Measurements from ENCODE around the gene KLHDC10.
A peak's percentile ranks its signal among the peaks of the same experiment; 100 is the strongest.
"Not testable (repeated sequence)": the region's sequence is repeated elsewhere in the genome, so short reads cannot be mapped to it uniquely, and the experiment has no call there.

The KLHDC10 gene

GRCh38 chr7:130084037-130084875, 13.9 kb downstream of the KLHDC10 start:
- no peak overlapping the region for H3K27ac ChIP-seq

GRCh38 chr7:130085235-130085634, 14.9 kb downstream of the KLHDC10 start:
- not testable (repeated sequence) for H3K27ac ChIP-seq

More at GRCh38 chr7:130084037-130084875, 13.9 kb downstream of the KLHDC10 start:
- TF ChIP-seq CTCF (IDR thresholded peaks at IDR 0.05) = peak; percentile 90
- TF ChIP-seq ZFX (IDR thresholded peaks at IDR 0.05; ENCODE audit: borderline replicate concordance) = no peak

GRCh38 chr7:130086938-130087337, 16.6 kb downstream of the KLHDC10 start:
- TF ChIP-seq CTCF (IDR thresholded peaks at IDR 0.05) (no peak), ZFX (IDR thresholded peaks at IDR 0.05; ENCODE audit: borderline replicate concordance) (no peak)
- no peak overlapping the region for H3K27ac ChIP-seq

- TF ChIP-seq ZFX (IDR thresholded peaks at IDR 0.05; ENCODE audit: borderline replicate concordance) = no peak
- no peak for TF ChIP-seq CTCF (IDR thresholded peaks at IDR 0.05)
- no peak overlapping the region for H3K27ac ChIP-seq
These were observed 17.0 kb downstream of the KLHDC10 start for GRCh38 chr7:130087364-130087763.

GRCh38 chr7:130090745-130091532, 20.6 kb downstream of the KLHDC10 start:
- no peak overlapping the region for H3K27ac ChIP-seq
- TF ChIP-seq ZFX (IDR thresholded peaks at IDR 0.05; ENCODE audit: borderline replicate concordance) (no peak), CTCF (IDR thresholded peaks at IDR 0.05) (no peak)

GRCh38 chr7:130091999-130092398, 21.7 kb downstream of the KLHDC10 start:
- TF ChIP-seq CTCF (IDR thresholded peaks at IDR 0.05) = no peak
- TF ChIP-seq ZFX (IDR thresholded peaks at IDR 0.05; ENCODE audit: borderline replicate concordance) = no peak
- no peak overlapping the region for H3K27ac ChIP-seq

- no peak overlapping the region for H3K27ac ChIP-seq
- TF ChIP-seq CTCF (IDR thresholded peaks at IDR 0.05) = no peak
- TF ChIP-seq ZFX (IDR thresholded peaks at IDR 0.05; ENCODE audit: borderline replicate concordance) = no peak
These were observed 22.3 kb downstream of the KLHDC10 start for GRCh38 chr7:130092598-130092997.
